Gastroesophageal sphincter (tissue), 4 donors: ENCODE data around the gene CCDC181. TPM values are rescaled to one million over a fixed set of nuclear protein-coding genes. Genes with fewer than 3 reads are reported as not detected.
"Not testable (repeated sequence)": the region's sequence is repeated elsewhere in the genome, so short reads cannot be mapped to it uniquely, and the experiment has no call there.

ENCODE experiments used
- ATAC-seq: fragments of 150-250 bp; one replicate; pipeline ENCODE4 v1.9.1; 2016; ENCODE audit warnings: mild to moderate bottlenecking, moderate library complexity
- H3K27ac ChIP-seq, 4 donors: fragments of 200-600 bp; sonication (generic) in 3 of 4; 1 replicate in 3 of 4; 2 replicates in 1 of 4; pipeline ENCODE4 v1.5.1; 2016 to 2019
- H3K27me3 ChIP-seq: fragments of 200-600 bp; sonication (generic); one replicate; pipeline ENCODE4 v1.5.1; 2019
- H3K36me3 ChIP-seq, 2 donors: fragments of 200-600 bp; sonication (generic); one replicate each; pipeline ENCODE4 v1.5.1; 2019; ENCODE audit warnings: control low read depth in 1 of 2
- H3K4me1 ChIP-seq, 3 donors: fragments of 200-600 bp; sonication (generic); 1 replicate in 2 of 3; 2 replicates in 1 of 3; pipeline ENCODE4 v1.5.1; 2016 to 2019; ENCODE audit warnings: control low read depth in 2 of 3
- H3K4me3 ChIP-seq, 2 donors: fragments of 200-600 bp; sonication (generic); one replicate each; pipeline ENCODE4 v1.5.1; 2019; ENCODE audit warnings: mild to moderate bottlenecking in 1 of 2, moderate library complexity in 1 of 2
- H3K9me3 ChIP-seq, 3 donors: fragments of 200-600 bp; sonication (generic); one replicate each; pipeline ENCODE4 v1.5.1; 2017 to 2019; ENCODE audit warnings: control low read depth in 2 of 3
- CTCF ChIP-seq, 4 experiments: fragments of 200-600 bp in 2 of 4; fragments of 450-650 bp in 2 of 4; sonication (generic) in 1 of 4; IDR thresholded peaks; one replicate each; pipeline ENCODE4 v1.5.1; 2017 to 2019; ENCODE audit warnings: antibody characterized with exemption in 4 of 4, mild to moderate bottlenecking in 2 of 4, moderate library complexity in 2 of 4
- EP300 ChIP-seq: sonication (generic); formaldehyde crosslinking; IDR thresholded peaks from one replicate; pipeline ENCODE4 v1.6.1; 2017; ENCODE audit warnings: antibody characterized with exemption, mild to moderate bottlenecking
- POLR2A ChIP-seq, 2 donors: fragments of 450-650 bp; IDR thresholded peaks; one replicate each; pipeline ENCODE4 v1.6.1; 2017; ENCODE audit warnings: antibody characterized with exemption in 2 of 2, mild to moderate bottlenecking in 2 of 2, moderate library complexity in 1 of 2
- POLR2AphosphoS5 ChIP-seq: sonication (generic); formaldehyde crosslinking; IDR thresholded peaks from one replicate; pipeline ENCODE4 v1.6.1; 2017; ENCODE audit warnings: antibody characterized with exemption
- WGBS, 2 donors: methylation state at CpG; one replicate each; pipeline ENCODE4 v1.1.5; 2018; ENCODE audit warnings: low coverage in 1 of 2; 5-methylcytosine and 5-hydroxymethylcytosine counted together
- total RNA-seq, 4 donors: library from RNA; depleted of rRNA; stranded (reverse); fragments of >200 nt; gene quantifications; one replicate each; pipeline ENCODE4 v1.1.0, GENCODE V29; 2016

Gene CCDC181
- total RNA-seq, 4 donors from 2014 or later, result 1.2 to 2.6 (median 1.7) TPM

DNA sequence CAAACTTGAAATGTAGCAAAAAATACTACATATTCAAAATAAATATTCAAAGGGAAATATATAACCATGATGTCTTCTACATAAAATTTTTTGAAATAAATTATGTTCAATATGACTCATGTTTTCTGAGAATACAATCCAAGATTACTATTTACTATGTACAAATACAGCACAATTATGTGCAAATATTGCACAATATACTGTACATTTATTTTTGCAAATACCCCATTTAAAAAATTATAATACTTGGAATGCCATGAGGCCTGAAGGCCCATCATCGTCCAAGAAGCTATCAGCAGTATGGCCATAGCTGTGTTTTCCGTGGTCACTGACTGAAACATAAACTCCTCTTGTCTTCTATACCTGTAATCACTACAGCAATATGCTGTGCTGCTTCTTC, 12.3 kb downstream of the CCDC181 start:
- Histone ChIP-seq H3K4me3 (no peak overlapping the region), H3K9me3 (peaks cover 0 to 36% (median 0%) of the 10 kb centered on the region in 3 donors), H3K4me1 (no peaks in the 10 kb centered on the region), H3K27me3 (no peaks in the 10 kb centered on the region), H3K27ac (no peak overlapping the region), H3K36me3 (no peaks in the 10 kb centered on the region)
- no peak for TF ChIP-seq CTCF (IDR thresholded peaks at IDR 0.05)
- 92 to 93% methylated on average over 2 of the region's 2 CpGs for WGBS, 2 donors
- ATAC-seq, result no peak

DNA sequence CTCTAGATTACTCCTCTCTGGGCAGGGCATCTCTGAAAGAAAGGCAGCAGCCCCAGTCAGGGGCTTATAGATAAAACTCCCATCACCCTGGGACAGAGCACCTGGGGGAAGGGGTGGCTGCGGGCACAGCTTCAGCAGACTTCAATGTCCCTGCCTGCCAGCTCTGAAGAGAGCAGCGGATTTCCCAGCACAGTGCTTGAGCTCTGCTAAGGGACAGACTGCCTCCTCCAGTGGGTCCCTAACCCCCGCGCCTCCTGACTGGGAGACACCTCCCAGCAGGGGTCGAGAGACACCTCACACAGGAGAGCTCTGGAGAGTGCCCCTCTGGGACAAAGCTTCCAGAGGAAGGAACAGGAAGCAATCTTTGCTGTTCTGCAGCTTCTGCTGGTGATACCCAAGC, 18.9 kb downstream of the CCDC181 start:
- H3K36me3 ChIP-seq, ATAC-seq, H3K27me3 ChIP-seq, H3K4me3 ChIP-seq, H3K4me1 ChIP-seq, H3K27ac ChIP-seq: not testable (repeated sequence)
- WGBS, 2 donors, result no CpG with 5 or more reads among the region's 5 CpGs
- H3K9me3 ChIP-seq, result peaks cover 0 to 90% (median 0%) of the 10 kb centered on the region in 3 donors

DNA sequence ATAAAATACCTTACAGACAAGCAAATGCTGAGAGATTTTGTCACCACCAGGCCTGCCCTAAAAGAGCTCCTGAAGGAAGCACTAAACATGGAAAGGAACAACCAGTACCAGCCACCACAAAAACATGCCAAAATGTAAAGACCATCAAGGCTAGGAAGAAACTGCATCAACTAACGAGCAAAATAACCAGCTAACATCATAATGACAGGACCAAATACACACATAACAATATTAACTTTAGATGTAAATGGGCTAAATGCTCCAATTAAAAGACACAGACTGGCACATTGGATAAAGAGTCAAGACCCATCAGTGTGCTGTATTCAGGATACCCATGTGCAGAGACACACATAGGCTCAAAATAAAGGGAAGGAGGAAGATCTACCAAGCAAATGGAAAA, 24.7 kb downstream of the CCDC181 start:
- 90% methylated on average over 1 of the region's 1 CpG; no CpG with 5 or more reads in 1 of the 2 donors for WGBS, 2 donors
- not testable (repeated sequence) for ATAC-seq

GRCh38 chr1:169395955-169396354, 31.3 kb downstream of the CCDC181 start:
- no peak overlapping the region for H3K4me3 ChIP-seq
- 94% methylated on average over 3 of the region's 3 CpGs for WGBS, 2 donors
- no peaks in the 10 kb centered on the region for H3K27me3 ChIP-seq
- peaks cover 0 to 1% (median 0%) of the 10 kb centered on the region in 3 donors for H3K9me3 ChIP-seq
- H3K4me1 ChIP-seq, result no peaks in the 10 kb centered on the region
- ATAC-seq, result no peak
- H3K36me3 ChIP-seq, result peaks cover 0 to 63% of the 10 kb centered on the region in 2 donors
- TF ChIP-seq CTCF (IDR thresholded peaks at IDR 0.05), result no peak
- no peak for TF ChIP-seq EP300
- no peak for TF ChIP-seq POLR2AphosphoS5
- TF ChIP-seq POLR2A (IDR thresholded peaks at IDR 0.05), result no peak
- H3K27ac ChIP-seq, result no peak overlapping the region

More for the DNA sequence above, 24.7 kb downstream of the CCDC181 start:
- not testable (repeated sequence) for H3K4me3 ChIP-seq, H3K27ac ChIP-seq, H3K27me3 ChIP-seq, H3K4me1 ChIP-seq, H3K36me3 ChIP-seq
- H3K9me3 ChIP-seq, result peaks cover 0 to 40% (median 0%) of the 10 kb centered on the region in 3 donors

DNA sequence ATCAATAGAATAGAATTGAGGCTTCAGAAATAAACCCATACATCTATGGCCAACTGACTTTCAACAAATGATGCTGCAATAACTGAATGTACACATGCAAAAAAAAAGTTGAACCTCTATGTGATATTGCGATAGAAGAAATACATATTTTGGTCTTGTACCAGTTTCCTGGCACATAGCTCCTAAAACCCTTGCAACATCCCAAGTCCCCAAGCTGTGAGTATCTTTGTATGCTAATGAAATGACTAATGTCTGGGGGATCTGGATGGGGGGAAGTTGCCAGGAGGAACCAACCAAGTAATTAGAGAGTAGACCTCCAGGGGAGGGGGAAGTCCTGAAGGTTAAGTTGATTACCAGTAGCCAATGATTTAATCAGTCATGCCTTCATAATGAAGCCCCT, 34.9 kb downstream of the CCDC181 start:
- H3K27ac ChIP-seq, result no peak overlapping the region
- no peak for TF ChIP-seq POLR2AphosphoS5
- no peak for TF ChIP-seq POLR2A (IDR thresholded peaks at IDR 0.05)
- TF ChIP-seq EP300, result no peak
- TF ChIP-seq CTCF (IDR thresholded peaks at IDR 0.05), result no peak
- H3K4me3 ChIP-seq, result no peak overlapping the region
- peaks cover 0 to 86% of the 10 kb centered on the region in 2 donors for H3K36me3 ChIP-seq
- no peaks in the 10 kb centered on the region for H3K9me3 ChIP-seq
- no peak for ATAC-seq
- H3K27me3 ChIP-seq, result no peaks in the 10 kb centered on the region
- no peaks in the 10 kb centered on the region for H3K4me1 ChIP-seq
- WGBS, 2 donors, result 100% methylated on average over 1 of the region's 1 CpG

DNA sequence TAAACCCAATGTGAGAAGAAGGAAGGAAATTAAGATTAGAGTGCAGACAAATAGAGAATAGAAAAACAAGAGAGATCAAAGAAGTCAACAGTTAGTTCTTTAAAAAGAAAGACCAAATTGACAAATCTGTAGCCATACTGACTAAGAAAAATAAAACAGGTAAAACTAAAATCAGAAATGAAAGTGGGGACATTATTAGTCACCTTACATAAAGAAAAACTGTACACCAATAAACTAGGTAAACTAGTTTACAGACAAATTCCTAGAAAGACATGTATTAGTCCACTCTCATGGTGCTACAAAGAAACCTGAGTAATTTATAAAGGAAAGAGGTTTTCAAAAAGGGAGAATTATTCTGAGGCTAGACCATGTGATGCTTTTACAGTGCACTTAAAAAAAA, 37.0 kb downstream of the CCDC181 start:
- no peaks in the 10 kb centered on the region for H3K4me1 ChIP-seq
- H3K36me3 ChIP-seq, result peaks cover 0 to 92% of the 10 kb centered on the region in 2 donors
- no peaks in the 10 kb centered on the region for H3K27me3 ChIP-seq
- H3K4me3 ChIP-seq, result no peak overlapping the region
- TF ChIP-seq POLR2AphosphoS5 (no peak), EP300 (no peak), CTCF (IDR thresholded peaks at IDR 0.05) (no peak), POLR2A (IDR thresholded peaks at IDR 0.05) (no peak)
- H3K9me3 ChIP-seq, result no peaks in the 10 kb centered on the region
- no peak for ATAC-seq
- no peak overlapping the region for H3K27ac ChIP-seq
